ENCODE data around the gene P2RX4. TPM values are rescaled to one million over a fixed set of nuclear protein-coding genes. Genes with fewer than 3 reads are reported as not detected.

Gene P2RX4
- total and polyA plus RNA-seq, 2 of the 8 experiments (the other 6 are each of a cell fraction or from before 2014, with no cell fraction given): 9.5 to 12.2 TPM

DNA sequence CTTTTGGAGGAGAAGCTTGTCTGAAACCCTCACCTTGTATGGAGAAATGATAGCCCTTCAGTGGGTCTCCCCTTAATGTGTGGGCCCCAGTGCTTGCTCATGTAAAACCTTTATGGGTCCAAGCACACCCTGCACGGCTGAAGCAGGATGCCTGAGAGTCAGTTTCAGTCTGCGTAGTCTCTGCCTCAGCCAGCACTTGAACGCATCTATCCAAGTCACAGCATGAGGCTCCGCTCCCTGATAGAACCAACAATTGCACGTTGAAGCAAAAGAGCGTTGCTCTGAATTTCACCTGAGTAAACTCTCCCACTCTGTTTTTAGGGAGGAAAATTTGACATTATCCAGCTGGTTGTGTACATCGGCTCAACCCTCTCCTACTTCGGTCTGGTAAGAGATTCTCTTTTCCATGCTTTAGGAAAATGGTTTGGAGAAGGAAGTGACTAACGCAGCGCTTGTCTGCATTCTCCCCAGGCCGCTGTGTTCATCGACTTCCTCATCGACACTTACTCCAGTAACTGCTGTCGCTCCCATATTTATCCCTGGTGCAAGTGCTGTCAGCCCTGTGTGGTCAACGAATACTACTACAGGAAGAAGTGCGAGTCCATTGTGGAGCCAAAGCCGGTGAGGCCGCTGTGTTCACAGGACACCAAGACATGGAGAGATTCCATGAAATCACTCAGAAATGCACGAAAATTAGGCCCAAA is 33.0 kb upstream of the P2RX4 start:
- Histone ChIP-seq H3K4me3 (ENCODE audit: extremely low read depth in 1 of 4, insufficient read depth in 2 of 4, low read depth in 3 of 4, low read length in 4 of 4) (no peak overlapping the region), H3K79me1 (ENCODE audit: low read depth, low read length) (no peaks in the 10 kb centered on the region), H2AFZ (ENCODE audit: low read length) (peak overlapping the region; percentile 77), H4K91ac (replicated peaks; ENCODE audit: insufficient read length, low read length) (no peak overlapping the region), H3K9me3 (ENCODE audit: insufficient read depth in 2 of 2, low read depth in 1 of 2, low read length in 1 of 2) (no peaks in the 10 kb centered on the region), H3K4me1 (replicated peaks in 1 of 4; ENCODE audit: control insufficient read depth in 3 of 4, insufficient read depth in 4 of 4, low read length in 3 of 4) (no peaks in the 10 kb centered on the region), H3K18ac (ENCODE audit: extremely low read depth, low read length) (no peak overlapping the region), H2BK120ac (replicated peaks; ENCODE audit: low read depth, low read length) (no peak overlapping the region), H3K9ac (replicated peaks in 1 of 4; ENCODE audit: extremely low read depth in 1 of 4, low read depth in 3 of 4, low read length in 3 of 4) (no peak overlapping the region), H3K79me2 (ENCODE audit: control insufficient read depth in 1 of 2, insufficient read depth in 2 of 2, low read length in 2 of 2) (no peaks in the 10 kb centered on the region), H3K27me3 (replicated peaks in 1 of 4; ENCODE audit: control insufficient read depth in 3 of 4, extremely low read depth in 1 of 4, insufficient read depth in 3 of 4, low read length in 3 of 4) (no peaks in the 10 kb centered on the region), H2BK20ac (ENCODE audit: low read length) (no peak overlapping the region), H3K14ac (ENCODE audit: insufficient read length) (no peak overlapping the region), H2BK5ac (ENCODE audit: low read depth, low read length) (no peak overlapping the region), H2BK15ac (ENCODE audit: low read length) (no peak overlapping the region), H3K4ac (replicated peaks; ENCODE audit: insufficient read length, low read depth, low read length) (no peak overlapping the region), H3K23ac (ENCODE audit: insufficient read length) (no peak overlapping the region), H3K36me3 (ENCODE audit: control insufficient read depth in 2 of 4, insufficient read depth in 4 of 4, low read length in 3 of 4) (no peaks in the 10 kb centered on the region), H4K5ac (ENCODE audit: insufficient read length, low read depth, low read length) (no peak overlapping the region), H4K20me1 (replicated peaks in 1 of 2; ENCODE audit: control insufficient read depth in 1 of 2, insufficient read depth in 2 of 2, low read length in 2 of 2) (no peaks in the 10 kb centered on the region), H2BK12ac (ENCODE audit: low read depth, low read length) (no peak overlapping the region), H3K56ac (replicated peaks; ENCODE audit: insufficient read length, low read depth, low read length) (no peak overlapping the region), H3K23me2 (ENCODE audit: low read depth, low read length) (no peaks in the 10 kb centered on the region), H2AK5ac (ENCODE audit: low read depth, low read length) (no peak overlapping the region), H4K8ac (ENCODE audit: extremely low read depth, insufficient read depth, low read length) (no peak overlapping the region; the same call in 1 of the 2 replicates), H3K27ac (ENCODE audit: low read depth, low read length) (no peak overlapping the region), H3K4me2 (ENCODE audit: insufficient read depth in 1 of 2, low read depth in 2 of 2, low read length in 2 of 2) (no peak overlapping the region)
- 86% methylated on average over 19 of the region's 19 CpGs; no CpG with 5 or more reads in 1 of the 2 experiments for WGBS, 2 experiments (ENCODE audit: extremely low coverage in 1 of 2, insufficient coverage in 1 of 2, insufficient read length in 1 of 2, insufficient replicate concordance in 2 of 2, low coverage in 1 of 2, low lambda C conversion rate in 2 of 2, missing lambda C conversion rate in 1 of 2)
- no peak for DNase-seq (ENCODE audit: low read depth in 1 of 2, low spot score in 2 of 2)
- CTCF ChIA-PET (ENCODE audit: partially characterized antibody): interaction anchor here (1.1 kb wide), 1 partner anchor 15 kb away, joined by 3 read pairs; no protein-coding TSS in a partner anchor
- FAIRE-seq: no peak
- TF ChIP-seq TEAD4 (IDR thresholded peaks at IDR 0.05; ENCODE audit: low read depth, low read length) (no peak), CBX8 (IDR thresholded peaks at IDR 0.05; ENCODE audit: borderline replicate concordance, low read depth, low read length) (no peak), YY1 (IDR thresholded peaks at IDR 0.05; ENCODE audit: low read depth, low read length) (no peak)
- POLR2A ChIA-PET (ENCODE audit: partially characterized antibody): no interaction called here
